Neural progenitor cell (in vitro differentiated cells): Measurements from ENCODE around the gene EMC10. TPM values are rescaled to one million over a fixed set of nuclear protein-coding genes. Genes with fewer than 3 reads are reported as not detected.

Experiments
- DNase-seq: peaks from one replicate; pipeline ENCODE4 v3.0.0-alpha.2; 2016; ENCODE audit warnings: low spot score
- H2AFZ ChIP-seq: fragments of 200-600 bp; sonication (generic); replicated peaks from 2 replicates; pipeline ENCODE4 v1.6.1; 2016; ENCODE audit warnings: antibody characterized with exemption
- H3F3A ChIP-seq: fragments of 200-600 bp; sonication (generic); 2 replicates; pipeline ENCODE4 v1.6.1; 2016; ENCODE audit warnings: antibody characterized with exemption, low read depth
- H3K27ac ChIP-seq: fragments of 200-600 bp; sonication (generic); 2 replicates; pipeline ENCODE4 v1.5.1; 2016; ENCODE audit warnings: mild to moderate bottlenecking
- H3K27me3 ChIP-seq: fragments of 200-600 bp; sonication (generic); 2 replicates; pipeline ENCODE4 v1.6.1; 2016; ENCODE audit warnings: mild to moderate bottlenecking, moderate library complexity
- H3K36me3 ChIP-seq: fragments of 200-600 bp; sonication (generic); 2 replicates; pipeline ENCODE4 v1.5.1; 2016
- H3K4me1 ChIP-seq: fragments of 200-600 bp; sonication (generic); 2 replicates; pipeline ENCODE4 v1.6.1; 2016; ENCODE audit warnings: mixed run types
- H3K4me2 ChIP-seq: fragments of 200-600 bp; sonication (generic); 2 replicates; pipeline ENCODE4 v1.6.1; 2016
- H3K4me3 ChIP-seq: fragments of 200-600 bp; sonication (generic); 2 replicates; pipeline ENCODE4 v1.5.1; 2016
- H3K79me2 ChIP-seq: fragments of 200-600 bp; sonication (generic); 2 replicates; pipeline ENCODE4 v1.6.1; 2016; ENCODE audit warnings: low read depth
- H3K9ac ChIP-seq: fragments of 200-600 bp; sonication (generic); 2 replicates; pipeline ENCODE4 v1.6.1; 2016
- H3K9me3 ChIP-seq: fragments of 200-600 bp; sonication (generic); 2 replicates; pipeline ENCODE4 v1.5.1; 2016; ENCODE audit warnings: low read depth
- H4K20me1 ChIP-seq: fragments of 200-600 bp; sonication (generic); 2 replicates; pipeline ENCODE4 v1.6.1; 2016; ENCODE audit warnings: low read depth
- H3K27ac Mint-ChIP-seq: 3 replicates; pipeline ENCODE4 v1.8.0; 2021; ENCODE audit warnings: mixed read lengths
- H3K27me3 Mint-ChIP-seq: 2 replicates; pipeline ENCODE4 v1.8.0; 2022; ENCODE audit warnings: low read depth, mild to moderate bottlenecking, inconsistent platforms, moderate library complexity, mixed read lengths; ENCODE audit not compliant: insufficient read depth
- H3K36me3 Mint-ChIP-seq: 3 replicates; pipeline ENCODE4 v1.8.0; 2021; ENCODE audit warnings: mixed read lengths
- H3K4me1 Mint-ChIP-seq: 3 replicates; pipeline ENCODE4 v1.8.0; 2021; ENCODE audit warnings: mixed read lengths
- H3K4me3 Mint-ChIP-seq: 3 replicates; pipeline ENCODE4 v1.8.0; 2021; ENCODE audit warnings: mild to moderate bottlenecking, moderate library complexity, mixed read lengths
- H3K9me3 Mint-ChIP-seq: 3 replicates; pipeline ENCODE4 v1.8.0; 2020; ENCODE audit warnings: mixed read lengths
- CTCF ChIP-seq: fragments of 200-600 bp; sonication (generic); IDR thresholded peaks from 2 replicates; pipeline ENCODE4 v1.5.1; 2017; ENCODE audit warnings: antibody characterized with exemption, mild to moderate bottlenecking
- EZH2 ChIP-seq: fragments of 200-600 bp; sonication (generic); IDR thresholded peaks from 2 replicates; pipeline ENCODE4 v1.6.1; 2017; ENCODE audit warnings: antibody characterized with exemption, mild to moderate bottlenecking, moderate library complexity
- EZH2phosphoT487 ChIP-seq: fragments of 200-600 bp; sonication (generic); IDR thresholded peaks from 2 replicates; pipeline ENCODE4 v1.6.1; 2017; ENCODE audit warnings: antibody characterized with exemption
- total RNA-seq: library from RNA; depleted of rRNA; stranded (reverse); fragments of >200 nt; gene quantifications from 2 replicates; pipeline ENCODE4 v1.2.3, GENCODE V29; 2015; ENCODE audit warnings: low replicate concordance

EMC10 gene
- total RNA-seq, 1 donor from 2014 or later, result 32.9 TPM

- no peak overlapping the region for H2AFZ ChIP-seq
- no peak overlapping the region for H3K27ac ChIP-seq
- H3K27me3 ChIP-seq, result no peaks in the 10 kb centered on the region
- TF ChIP-seq EZH2phosphoT487 (no peak), CTCF (no peak), EZH2 (no peak)
- H4K20me1 ChIP-seq, result peaks cover 14% of the 10 kb centered on the region
- H3K9ac ChIP-seq, result no peak overlapping the region
- peaks cover 4% of the 10 kb centered on the region for H3K4me1 ChIP-seq
- H3K4me3 Mint-ChIP-seq, result no peak overlapping the region
- no peaks in the 10 kb centered on the region for H3K36me3 ChIP-seq
- H3K27ac Mint-ChIP-seq, result no peak overlapping the region
- H3K27me3 Mint-ChIP-seq, result peaks cover 5% of the 10 kb centered on the region
- no peak overlapping the region for H3K4me2 ChIP-seq
- peaks cover 18% of the 10 kb centered on the region for H3F3A ChIP-seq
- peaks cover 26% of the 10 kb centered on the region for H3K36me3 Mint-ChIP-seq
- peaks cover 21% of the 10 kb centered on the region for H3K9me3 Mint-ChIP-seq
- no peak for DNase-seq
- no peaks in the 10 kb centered on the region for H3K9me3 ChIP-seq
- peaks cover 32% of the 10 kb centered on the region for H3K79me2 ChIP-seq
- peaks cover 12% of the 10 kb centered on the region for H3K4me1 Mint-ChIP-seq
- H3K4me3 ChIP-seq, result no peak overlapping the region
These were observed 4.2 kb downstream of the EMC10 start for GRCh38 chr19:50480281-50481111.

- peaks cover 4% of the 10 kb centered on the region for H3K4me1 ChIP-seq
- peaks cover 3% of the 10 kb centered on the region for H3K27me3 ChIP-seq
- peaks cover 5% of the 10 kb centered on the region for H3K9me3 ChIP-seq
- H3K4me2 ChIP-seq, result no peak overlapping the region
- DNase-seq, result no peak
- Mint-ChIP-seq H3K27me3 (peaks cover 1% of the 10 kb centered on the region), H3K4me1 (peaks cover 11% of the 10 kb centered on the region), H3K9me3 (peaks cover 28% of the 10 kb centered on the region), H3K27ac (no peak overlapping the region), H3K36me3 (peaks cover 33% of the 10 kb centered on the region), H3K4me3 (no peak overlapping the region)
- H3K36me3 ChIP-seq, result no peaks in the 10 kb centered on the region
- peaks cover 14% of the 10 kb centered on the region for H4K20me1 ChIP-seq
- no peak overlapping the region for H2AFZ ChIP-seq
- no peak overlapping the region for H3K27ac ChIP-seq
- TF ChIP-seq EZH2, result no peak
- TF ChIP-seq EZH2phosphoT487, result no peak
- no peak for TF ChIP-seq CTCF
- H3K79me2 ChIP-seq, result peaks cover 32% of the 10 kb centered on the region
- no peak overlapping the region for H3K9ac ChIP-seq
- no peak overlapping the region for H3K4me3 ChIP-seq
- H3F3A ChIP-seq, result peaks cover 12% of the 10 kb centered on the region
These were observed 5.2 kb downstream of the EMC10 start for GRCh38 chr19:50481351-50482149.

GRCh38 chr19:50482271-50482855 lies 6.1 kb downstream of the EMC10 start:
- H2AFZ ChIP-seq, result no peak overlapping the region
- no peaks in the 10 kb centered on the region for H3K27me3 Mint-ChIP-seq
- H3K9ac ChIP-seq, result no peak overlapping the region
- no peak for TF ChIP-seq EZH2
- no peak for TF ChIP-seq CTCF
- no peak for TF ChIP-seq EZH2phosphoT487
- H3K79me2 ChIP-seq, result peaks cover 26% of the 10 kb centered on the region
- H3K36me3 ChIP-seq, result no peaks in the 10 kb centered on the region
- H3K4me1 Mint-ChIP-seq, result peaks cover 10% of the 10 kb centered on the region
- peaks cover 10% of the 10 kb centered on the region for H4K20me1 ChIP-seq
- H3K4me1 ChIP-seq, result peaks cover under 1% of the 10 kb centered on the region
- peaks cover 9% of the 10 kb centered on the region for H3K9me3 ChIP-seq
- H3K4me2 ChIP-seq, result no peak overlapping the region
- H3K4me3 ChIP-seq, result no peak overlapping the region
- H3K27me3 ChIP-seq, result peaks cover 11% of the 10 kb centered on the region
- H3K27ac Mint-ChIP-seq, result no peak overlapping the region
- no peak for DNase-seq
- peaks cover 29% of the 10 kb centered on the region for H3K9me3 Mint-ChIP-seq
- H3F3A ChIP-seq, result peaks cover 11% of the 10 kb centered on the region
- no peak overlapping the region for H3K27ac ChIP-seq
- peaks cover 34% of the 10 kb centered on the region for H3K36me3 Mint-ChIP-seq
- no peak overlapping the region for H3K4me3 Mint-ChIP-seq
